ENCODE data around the gene LDB2. TPM values are rescaled to one million over a fixed set of nuclear protein-coding genes. Genes with fewer than 3 reads are reported as not detected.

LDB2 gene
- total RNA-seq, 2 donors from 2014 or later: 3.2 to 7.9 TPM

DNA sequence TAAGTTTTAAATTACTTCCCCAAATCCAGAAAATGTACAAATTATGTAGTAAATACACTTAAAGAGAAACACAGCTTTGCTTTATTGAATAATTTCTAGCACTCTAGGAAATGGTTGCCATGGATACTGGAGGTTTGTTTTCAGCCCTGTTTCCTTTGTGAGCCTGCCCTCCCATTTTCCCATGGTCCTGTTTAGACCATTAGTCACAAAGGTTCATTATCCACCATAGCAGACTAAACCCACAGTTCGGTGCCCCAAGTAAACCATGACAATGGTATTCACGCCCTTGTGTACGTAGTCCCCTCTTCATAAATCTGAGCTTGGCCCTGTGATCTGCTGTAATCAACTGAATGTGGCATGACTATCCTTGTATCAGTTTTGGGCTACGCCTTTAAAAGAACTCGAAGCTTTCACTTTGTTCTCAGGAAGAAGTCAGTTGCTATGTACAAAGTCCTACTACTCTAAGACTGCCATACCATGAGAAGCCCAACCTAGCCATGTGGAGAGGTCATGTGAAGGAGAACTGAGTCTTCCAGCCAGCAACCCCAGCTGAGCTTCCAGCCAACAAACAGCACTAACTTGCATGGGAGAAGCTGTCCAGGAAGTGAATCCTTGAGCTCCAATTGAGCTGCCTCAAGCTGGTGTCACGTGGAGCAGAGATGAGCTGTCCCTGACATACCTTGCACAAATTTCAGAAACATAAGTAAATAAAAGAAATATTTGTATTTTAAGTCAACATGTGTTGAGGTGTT is 300.4 kb downstream of the LDB2 start:
- Histone ChIP-seq H3K9ac (ENCODE audit: low read depth in 2 of 2, low read length in 2 of 2) (no peak overlapping the region), H3K4me1 (no peaks in the 10 kb centered on the region), H3K4me3 (no peak overlapping the region), H3K27me3 (no peaks in the 10 kb centered on the region), H3K27ac (no peak overlapping the region), H3K36me3 (no peaks in the 10 kb centered on the region), H3K9me3 (no peaks in the 10 kb centered on the region)
- DNase-seq: no peak
- intact Hi-C loops (cut with DNase I): no loop called here
- TF ChIP-seq, protein P1, sequence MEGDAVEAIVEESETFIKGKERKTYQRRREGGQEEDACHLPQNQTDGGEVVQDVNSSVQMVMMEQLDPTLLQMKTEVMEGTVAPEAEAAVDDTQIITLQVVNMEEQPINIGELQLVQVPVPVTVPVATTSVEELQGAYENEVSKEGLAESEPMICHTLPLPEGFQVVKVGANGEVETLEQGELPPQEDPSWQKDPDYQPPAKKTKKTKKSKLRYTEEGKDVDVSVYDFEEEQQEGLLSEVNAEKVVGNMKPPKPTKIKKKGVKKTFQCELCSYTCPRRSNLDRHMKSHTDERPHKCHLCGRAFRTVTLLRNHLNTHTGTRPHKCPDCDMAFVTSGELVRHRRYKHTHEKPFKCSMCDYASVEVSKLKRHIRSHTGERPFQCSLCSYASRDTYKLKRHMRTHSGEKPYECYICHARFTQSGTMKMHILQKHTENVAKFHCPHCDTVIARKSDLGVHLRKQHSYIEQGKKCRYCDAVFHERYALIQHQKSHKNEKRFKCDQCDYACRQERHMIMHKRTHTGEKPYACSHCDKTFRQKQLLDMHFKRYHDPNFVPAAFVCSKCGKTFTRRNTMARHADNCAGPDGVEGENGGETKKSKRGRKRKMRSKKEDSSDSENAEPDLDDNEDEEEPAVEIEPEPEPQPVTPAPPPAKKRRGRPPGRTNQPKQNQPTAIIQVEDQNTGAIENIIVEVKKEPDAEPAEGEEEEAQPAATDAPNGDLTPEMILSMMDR (IDR thresholded peaks at IDR 0.05): no peak

DNA sequence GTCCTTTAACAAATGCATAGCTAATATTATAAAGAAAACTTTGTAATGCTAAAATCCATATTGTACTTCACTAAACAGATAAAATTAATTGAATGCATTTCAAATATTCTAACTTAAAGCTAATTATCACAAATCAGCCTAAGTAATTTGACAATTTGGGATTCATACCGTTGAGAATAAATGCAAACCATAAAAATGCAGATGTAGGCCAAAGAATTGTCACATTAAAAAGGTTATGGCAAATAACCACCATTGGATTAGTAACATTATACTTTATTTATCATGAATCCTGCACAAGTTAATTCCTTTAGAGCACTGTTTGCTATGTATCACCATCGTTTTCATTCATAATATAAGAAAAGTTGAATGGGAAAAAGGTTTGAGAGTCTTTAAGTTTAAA is 301.0 kb downstream of the LDB2 start:
- intact Hi-C loops (cut with DNase I): no loop called here
- H3K27ac ChIP-seq: no peak overlapping the region
- DNase-seq: no peak
- no peak overlapping the region for H3K4me3 ChIP-seq
- H3K36me3 ChIP-seq: no peaks in the 10 kb centered on the region
- no peak overlapping the region for H3K9ac ChIP-seq (ENCODE audit: low read depth in 2 of 2, low read length in 2 of 2)
- no peaks in the 10 kb centered on the region for H3K4me1 ChIP-seq
- H3K27me3 ChIP-seq: no peaks in the 10 kb centered on the region
- TF ChIP-seq, protein P1 (IDR thresholded peaks at IDR 0.05): no peak
- H3K9me3 ChIP-seq: no peaks in the 10 kb centered on the region

DNA sequence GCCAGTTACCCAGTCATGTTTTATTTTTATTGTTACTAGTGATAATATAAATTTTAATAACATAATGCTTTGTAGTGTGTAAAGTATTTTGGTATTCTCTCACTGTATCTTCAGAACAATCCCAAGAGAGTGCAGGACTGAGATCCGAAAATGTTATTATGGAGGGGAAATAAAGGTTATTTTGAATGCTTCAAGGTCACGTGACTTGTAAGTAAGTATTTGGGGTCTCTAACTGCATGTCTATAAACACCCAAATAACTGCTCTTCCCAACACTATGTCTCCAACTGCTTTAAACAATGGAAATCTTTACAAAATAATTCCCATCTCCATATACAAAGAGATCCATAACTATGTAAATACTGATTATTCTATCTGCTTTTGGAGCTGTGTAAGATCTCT is 302.2 kb downstream of the LDB2 start:
- Histone ChIP-seq H3K4me3 (no peak overlapping the region), H3K27ac (no peak overlapping the region), H3K9me3 (no peaks in the 10 kb centered on the region), H3K36me3 (no peaks in the 10 kb centered on the region), H3K27me3 (no peaks in the 10 kb centered on the region), H3K9ac (ENCODE audit: low read depth in 2 of 2, low read length in 2 of 2) (no peak overlapping the region), H3K4me1 (no peaks in the 10 kb centered on the region)
- TF ChIP-seq, protein P1 (IDR thresholded peaks at IDR 0.05): no peak
- DNase-seq: no peak
- intact Hi-C loops (cut with DNase I): no loop called here

DNA sequence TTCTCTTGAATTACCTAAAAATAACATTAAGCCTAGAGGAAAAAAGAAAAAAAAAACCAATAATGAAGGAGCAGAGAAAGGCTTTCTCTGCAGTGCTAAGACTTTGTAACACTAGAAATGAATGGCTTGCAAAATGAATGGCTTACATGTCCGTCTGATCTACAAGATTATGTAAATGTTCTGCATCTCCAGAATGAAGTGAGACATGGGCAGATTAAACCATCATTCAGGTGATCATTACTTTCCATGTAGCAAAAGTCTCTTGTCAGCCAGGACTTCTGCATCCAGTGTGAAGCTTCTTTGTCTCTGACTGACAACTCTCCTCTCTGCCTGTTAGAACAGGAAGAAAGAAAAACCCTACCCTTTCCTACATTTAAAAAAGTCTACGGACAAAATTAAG is 304.3 kb downstream of the LDB2 start:
- intact Hi-C loops (cut with DNase I): no loop called here
- no peak overlapping the region for H3K4me3 ChIP-seq
- H3K4me1 ChIP-seq: no peaks in the 10 kb centered on the region
- DNase-seq: no peak
- H3K9me3 ChIP-seq: no peaks in the 10 kb centered on the region
- no peaks in the 10 kb centered on the region for H3K36me3 ChIP-seq
- TF ChIP-seq, protein P1 (IDR thresholded peaks at IDR 0.05): no peak
- no peak overlapping the region for H3K9ac ChIP-seq (ENCODE audit: low read depth in 2 of 2, low read length in 2 of 2)
- H3K27ac ChIP-seq: no peak overlapping the region
- H3K27me3 ChIP-seq: no peaks in the 10 kb centered on the region

DNA sequence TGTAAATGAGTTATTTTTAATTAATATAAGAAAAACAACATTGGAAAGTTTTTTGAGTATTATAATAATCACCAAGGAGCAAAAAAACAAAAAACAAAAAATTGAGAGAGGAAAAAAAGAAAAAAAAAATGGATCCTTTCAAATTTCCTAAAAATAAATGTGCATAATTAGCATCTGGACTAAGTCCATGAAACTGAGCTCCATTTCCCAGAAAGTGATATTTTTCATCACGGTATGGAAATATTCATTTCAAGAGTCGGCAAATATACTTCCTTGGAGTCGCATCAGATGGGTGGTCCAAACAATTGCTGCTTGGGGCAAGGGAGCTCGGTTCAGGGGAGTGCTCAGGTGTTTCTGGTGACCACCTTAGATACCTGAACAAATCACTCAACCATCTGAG is 305.1 kb downstream of the LDB2 start:
- intact Hi-C loops (cut with DNase I): no loop called here
- TF ChIP-seq, protein P1 (IDR thresholded peaks at IDR 0.05): no peak
- DNase-seq: no peak
- H3K36me3 ChIP-seq: no peaks in the 10 kb centered on the region
- H3K4me3 ChIP-seq: no peak overlapping the region
- H3K27ac ChIP-seq: no peak overlapping the region
- no peaks in the 10 kb centered on the region for H3K4me1 ChIP-seq
- H3K9ac ChIP-seq (ENCODE audit: low read depth in 2 of 2, low read length in 2 of 2): no peak overlapping the region
- H3K9me3 ChIP-seq: no peaks in the 10 kb centered on the region
- H3K27me3 ChIP-seq: no peaks in the 10 kb centered on the region

Measured in colonic mucosa (tissue), 4 donors.